ENCODE measurements around the gene DUSP19.

DNA sequence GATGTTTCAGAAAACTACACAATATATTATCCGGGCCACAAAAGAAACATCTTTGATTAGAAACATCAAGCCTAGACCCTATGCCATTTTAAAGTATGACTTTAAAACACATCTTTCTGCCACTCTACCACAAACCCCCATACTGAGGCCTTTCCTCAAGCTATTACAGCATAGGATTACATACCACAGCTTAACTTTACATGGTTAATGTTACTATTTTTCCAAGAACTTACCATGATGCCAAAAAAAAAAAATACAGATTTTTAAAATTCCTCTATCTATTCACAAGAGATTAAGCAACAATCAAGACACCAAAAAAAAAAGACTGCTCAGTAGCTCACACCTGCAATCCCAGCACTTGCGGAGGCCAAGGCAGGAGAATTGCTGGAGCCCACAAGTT lies 49.3 kb upstream of the DUSP19 start:
- TF ChIP-seq, protein P1, sequence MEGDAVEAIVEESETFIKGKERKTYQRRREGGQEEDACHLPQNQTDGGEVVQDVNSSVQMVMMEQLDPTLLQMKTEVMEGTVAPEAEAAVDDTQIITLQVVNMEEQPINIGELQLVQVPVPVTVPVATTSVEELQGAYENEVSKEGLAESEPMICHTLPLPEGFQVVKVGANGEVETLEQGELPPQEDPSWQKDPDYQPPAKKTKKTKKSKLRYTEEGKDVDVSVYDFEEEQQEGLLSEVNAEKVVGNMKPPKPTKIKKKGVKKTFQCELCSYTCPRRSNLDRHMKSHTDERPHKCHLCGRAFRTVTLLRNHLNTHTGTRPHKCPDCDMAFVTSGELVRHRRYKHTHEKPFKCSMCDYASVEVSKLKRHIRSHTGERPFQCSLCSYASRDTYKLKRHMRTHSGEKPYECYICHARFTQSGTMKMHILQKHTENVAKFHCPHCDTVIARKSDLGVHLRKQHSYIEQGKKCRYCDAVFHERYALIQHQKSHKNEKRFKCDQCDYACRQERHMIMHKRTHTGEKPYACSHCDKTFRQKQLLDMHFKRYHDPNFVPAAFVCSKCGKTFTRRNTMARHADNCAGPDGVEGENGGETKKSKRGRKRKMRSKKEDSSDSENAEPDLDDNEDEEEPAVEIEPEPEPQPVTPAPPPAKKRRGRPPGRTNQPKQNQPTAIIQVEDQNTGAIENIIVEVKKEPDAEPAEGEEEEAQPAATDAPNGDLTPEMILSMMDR (IDR thresholded peaks at IDR 0.05) = no peak
- TF ChIP-seq POLR2A (IDR thresholded peaks at IDR 0.05) = no peak

Data from adrenal gland (tissue), 5 donors.